Epithelial cell of proximal tubule (primary cell): ENCODE measurements around the gene COL23A1. TPM values are rescaled to one million over a fixed set of nuclear protein-coding genes. Genes with fewer than 3 reads are reported as not detected.

Experiments used
- DNase-seq: peaks from one replicate; pipeline ENCODE4 v3.0.0-alpha.2; 2011; ENCODE audit warnings: low read depth
- H3K4me3 ChIP-seq: 2 replicates; pipeline ENCODE4 v1.5.1; 2011; ENCODE audit warnings: low read depth, mild to moderate bottlenecking, low read length
- total RNA-seq: library from RNA; depleted of rRNA; stranded (reverse); fragments of >200 nt; gene quantifications from 2 replicates; pipeline ENCODE4 v1.2.3, GENCODE V29; 2015
- TF ChIP-seq, protein P1 (sequence below): conservative IDR thresholded peaks from 2 replicates; pipeline ENCODE4 v1.5.1; 2012; ENCODE audit warnings: low read depth, mild to moderate bottlenecking, low read length

Gene COL23A1
- total RNA-seq, 1 donor from 2014 or later: not detected

DNA sequence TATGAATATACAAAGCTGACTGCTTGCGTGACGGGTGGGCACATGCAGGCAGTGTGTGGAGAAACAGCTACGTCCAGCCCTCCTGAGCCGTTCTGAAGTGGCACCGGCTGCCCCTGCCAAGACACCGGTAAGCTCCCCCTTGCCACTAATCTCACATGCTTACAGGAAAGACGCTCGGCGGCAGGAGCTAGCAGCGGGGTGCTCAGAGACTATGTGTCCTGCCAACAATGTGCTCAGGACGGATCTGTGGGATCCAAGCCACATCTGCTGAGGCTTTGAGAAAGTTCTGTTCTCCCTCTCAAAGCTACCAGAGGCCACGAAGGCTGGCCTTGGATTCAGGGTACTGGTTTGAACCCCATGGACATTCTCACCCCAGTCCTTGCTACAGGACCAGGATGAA, 200.4 kb downstream of the COL23A1 start:
- TF ChIP-seq, protein P1, sequence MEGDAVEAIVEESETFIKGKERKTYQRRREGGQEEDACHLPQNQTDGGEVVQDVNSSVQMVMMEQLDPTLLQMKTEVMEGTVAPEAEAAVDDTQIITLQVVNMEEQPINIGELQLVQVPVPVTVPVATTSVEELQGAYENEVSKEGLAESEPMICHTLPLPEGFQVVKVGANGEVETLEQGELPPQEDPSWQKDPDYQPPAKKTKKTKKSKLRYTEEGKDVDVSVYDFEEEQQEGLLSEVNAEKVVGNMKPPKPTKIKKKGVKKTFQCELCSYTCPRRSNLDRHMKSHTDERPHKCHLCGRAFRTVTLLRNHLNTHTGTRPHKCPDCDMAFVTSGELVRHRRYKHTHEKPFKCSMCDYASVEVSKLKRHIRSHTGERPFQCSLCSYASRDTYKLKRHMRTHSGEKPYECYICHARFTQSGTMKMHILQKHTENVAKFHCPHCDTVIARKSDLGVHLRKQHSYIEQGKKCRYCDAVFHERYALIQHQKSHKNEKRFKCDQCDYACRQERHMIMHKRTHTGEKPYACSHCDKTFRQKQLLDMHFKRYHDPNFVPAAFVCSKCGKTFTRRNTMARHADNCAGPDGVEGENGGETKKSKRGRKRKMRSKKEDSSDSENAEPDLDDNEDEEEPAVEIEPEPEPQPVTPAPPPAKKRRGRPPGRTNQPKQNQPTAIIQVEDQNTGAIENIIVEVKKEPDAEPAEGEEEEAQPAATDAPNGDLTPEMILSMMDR: no peak
- no peak overlapping the region for H3K4me3 ChIP-seq
- DNase-seq: no peak

DNA sequence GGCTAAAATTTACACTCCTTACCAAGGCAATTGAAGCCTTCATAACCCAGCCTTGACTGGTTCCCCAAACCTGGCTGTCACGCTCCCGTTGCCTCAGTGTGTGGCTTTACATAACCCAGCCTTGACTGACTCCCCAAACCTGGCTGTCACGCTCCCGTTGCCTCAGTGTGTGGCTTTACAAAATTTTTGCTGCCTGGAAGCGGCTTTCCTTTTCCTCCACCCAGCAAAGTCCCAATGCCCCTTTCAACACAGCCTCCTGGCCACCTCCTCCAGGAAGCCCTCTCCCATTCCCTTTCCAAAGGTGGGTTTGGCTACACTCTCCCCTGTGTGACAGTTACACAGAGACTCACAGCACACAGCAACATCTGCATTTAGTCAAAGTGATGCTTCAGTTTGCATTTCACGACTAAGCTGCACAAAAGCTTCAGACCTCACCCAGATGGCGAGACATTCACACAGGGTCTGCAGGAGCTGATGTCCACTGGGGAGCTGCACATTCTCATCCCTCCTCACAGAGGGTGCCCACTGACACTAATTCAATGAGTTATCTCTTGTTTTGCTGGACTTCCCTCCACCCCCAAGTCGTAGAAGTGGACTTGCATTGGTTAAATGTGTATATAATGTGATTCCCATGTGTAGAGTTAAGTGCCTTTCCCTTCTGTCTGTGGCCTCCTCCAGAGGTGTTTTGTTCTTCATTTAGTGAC, 201.0 kb downstream of the COL23A1 start:
- TF ChIP-seq, protein P1: no peak
- DNase-seq: no peak
- H3K4me3 ChIP-seq: no peak overlapping the region

DNA sequence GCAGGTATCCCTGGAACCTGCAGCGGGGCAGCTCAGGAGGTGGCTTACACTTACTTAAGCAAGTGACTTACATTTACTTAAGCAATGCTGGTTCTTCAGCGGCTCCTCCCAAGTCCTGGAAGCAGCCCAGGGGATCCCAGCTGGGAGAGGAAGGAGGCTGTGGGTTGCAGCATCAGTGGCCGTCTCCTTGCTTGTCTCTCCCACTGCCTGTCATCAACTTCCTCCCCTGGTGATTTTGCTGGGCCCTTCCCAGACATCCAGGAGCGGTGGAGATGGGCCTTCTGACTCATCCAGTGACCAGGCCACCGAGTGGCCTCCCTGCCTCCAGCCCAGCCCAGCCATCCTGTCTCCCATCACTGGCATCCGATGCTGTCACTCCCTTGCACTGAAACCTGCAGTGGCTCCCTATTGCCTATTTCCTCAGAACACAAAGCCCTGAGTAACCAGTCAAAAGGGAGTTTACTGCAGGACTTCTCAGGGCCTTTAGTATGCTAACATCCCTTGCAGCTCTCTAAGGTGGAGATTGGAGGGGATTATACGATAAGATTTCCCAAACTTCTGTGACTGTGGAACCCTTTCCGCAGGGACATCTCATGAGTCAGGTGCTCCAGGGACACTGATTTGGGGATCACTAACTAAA, 201.7 kb downstream of the COL23A1 start:
- no peak for DNase-seq
- TF ChIP-seq, protein P1: no peak
- no peak overlapping the region for H3K4me3 ChIP-seq

DNA sequence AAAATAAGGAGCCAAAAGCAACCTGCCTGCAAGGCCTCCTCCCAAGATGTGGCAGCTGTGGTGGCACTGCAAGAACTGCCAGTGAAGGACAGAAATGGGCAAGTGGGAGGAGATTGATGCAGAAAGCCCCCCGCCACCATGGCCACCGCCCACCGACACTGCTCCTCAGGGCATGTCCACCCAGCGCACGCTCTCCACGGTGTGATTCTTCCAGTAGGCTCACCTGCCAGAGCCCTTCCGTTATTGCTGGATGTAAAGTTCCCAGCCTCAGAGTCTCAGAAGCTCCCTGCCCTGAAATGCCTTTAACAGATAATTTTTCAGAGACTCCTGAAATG, 202.4 kb downstream of the COL23A1 start:
- TF ChIP-seq, protein P1: no peak
- no peak overlapping the region for H3K4me3 ChIP-seq
- DNase-seq: no peak

DNA sequence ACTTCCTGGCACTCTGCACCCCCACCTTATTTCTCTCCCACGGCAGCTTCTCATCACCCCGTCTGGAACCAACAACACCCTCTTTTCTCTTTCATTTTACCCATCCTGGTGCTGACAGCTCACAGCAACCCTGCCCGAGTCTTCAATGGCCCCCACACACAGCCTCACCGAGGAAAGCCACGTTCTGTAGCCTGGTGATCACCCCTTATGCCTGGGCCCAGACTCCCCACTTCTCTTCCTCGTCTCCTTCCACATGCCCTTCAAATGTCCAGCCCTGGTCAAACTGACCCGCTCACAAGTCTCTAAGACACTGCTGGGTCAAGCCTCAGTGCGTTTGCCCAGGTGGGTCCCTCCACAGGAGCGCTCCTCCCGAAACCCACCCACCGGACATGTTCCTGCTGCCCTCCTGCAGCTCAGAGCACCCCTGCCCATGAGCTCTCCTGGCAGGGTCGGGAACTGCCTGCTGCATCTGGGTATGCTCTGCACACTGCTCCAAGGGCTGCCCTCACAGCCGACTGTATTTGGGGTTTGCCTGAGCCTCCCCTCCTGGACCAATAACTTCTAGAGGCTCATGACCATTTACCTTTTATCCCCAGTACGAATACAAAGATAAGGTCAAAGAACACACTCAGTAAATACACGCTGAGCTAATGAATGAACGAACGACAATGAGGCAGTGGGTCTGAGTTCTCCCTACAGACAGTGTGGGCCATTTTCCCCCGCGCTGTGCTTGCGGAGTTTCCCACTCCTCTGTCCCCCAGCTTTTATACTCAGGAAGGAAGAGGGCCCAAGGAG, 202.9 kb downstream of the COL23A1 start:
- H3K4me3 ChIP-seq: no peak overlapping the region
- TF ChIP-seq, protein P1: no peak
- DNase-seq: no peak

DNA sequence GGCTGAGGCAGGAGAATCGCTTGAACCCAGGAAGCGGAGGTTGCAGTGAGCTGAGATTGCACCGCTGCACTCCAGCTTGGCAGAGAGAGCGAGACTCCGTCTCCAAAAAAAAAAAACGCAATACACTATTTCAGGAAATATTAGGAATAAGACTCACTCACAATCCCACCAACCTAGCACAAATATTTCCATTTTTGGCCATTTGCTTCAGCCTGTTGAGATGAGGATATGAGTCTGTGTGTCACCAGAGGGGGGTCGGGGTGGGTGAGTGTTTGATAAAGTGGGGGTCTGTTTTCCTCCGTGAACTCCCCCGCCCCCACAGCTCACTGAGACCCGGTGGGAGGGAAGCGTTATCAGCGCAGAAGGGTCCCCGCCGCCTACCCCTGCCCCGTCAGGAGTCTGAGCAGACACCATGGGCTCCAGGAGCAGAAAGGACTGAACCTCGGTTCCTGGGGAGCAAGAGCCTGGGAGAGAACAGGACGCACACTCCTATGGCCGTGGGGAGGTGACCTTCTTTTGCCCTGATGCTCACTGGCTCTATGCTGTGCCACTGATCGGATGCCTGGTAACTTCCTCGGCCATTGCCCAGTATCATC, 203.8 kb downstream of the COL23A1 start:
- TF ChIP-seq, protein P1: no peak
- DNase-seq: no peak

More for the DNA sequence above, 203.8 kb downstream of the COL23A1 start:
- no peak overlapping the region for H3K4me3 ChIP-seq
